ENCODE measurements around the gene BRD3OS.
A peak's percentile ranks its signal among the peaks of the same experiment; 100 is the strongest.

The BRD3OS gene

DNA sequence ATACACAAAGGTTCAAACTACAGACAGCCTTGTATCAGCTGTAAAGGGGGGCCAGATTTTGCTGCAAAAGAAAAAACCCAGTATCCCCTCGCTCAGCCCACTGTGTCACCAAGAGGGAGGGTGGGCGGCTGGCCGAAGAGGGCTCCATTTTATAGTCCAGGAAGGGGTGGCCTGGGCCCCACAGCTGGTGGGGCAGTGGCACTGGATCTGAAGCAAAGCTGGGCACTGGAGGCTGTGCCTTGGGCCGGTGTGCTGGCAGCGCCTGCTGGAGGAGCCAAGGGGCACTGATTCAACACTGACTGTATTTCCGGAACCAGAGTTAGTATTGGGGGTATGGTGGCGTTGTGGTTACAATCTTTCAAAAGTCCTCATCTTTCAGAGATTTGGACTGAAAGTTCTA, 33.4 kb downstream of the BRD3OS start:
- TF ChIP-seq, protein P1, sequence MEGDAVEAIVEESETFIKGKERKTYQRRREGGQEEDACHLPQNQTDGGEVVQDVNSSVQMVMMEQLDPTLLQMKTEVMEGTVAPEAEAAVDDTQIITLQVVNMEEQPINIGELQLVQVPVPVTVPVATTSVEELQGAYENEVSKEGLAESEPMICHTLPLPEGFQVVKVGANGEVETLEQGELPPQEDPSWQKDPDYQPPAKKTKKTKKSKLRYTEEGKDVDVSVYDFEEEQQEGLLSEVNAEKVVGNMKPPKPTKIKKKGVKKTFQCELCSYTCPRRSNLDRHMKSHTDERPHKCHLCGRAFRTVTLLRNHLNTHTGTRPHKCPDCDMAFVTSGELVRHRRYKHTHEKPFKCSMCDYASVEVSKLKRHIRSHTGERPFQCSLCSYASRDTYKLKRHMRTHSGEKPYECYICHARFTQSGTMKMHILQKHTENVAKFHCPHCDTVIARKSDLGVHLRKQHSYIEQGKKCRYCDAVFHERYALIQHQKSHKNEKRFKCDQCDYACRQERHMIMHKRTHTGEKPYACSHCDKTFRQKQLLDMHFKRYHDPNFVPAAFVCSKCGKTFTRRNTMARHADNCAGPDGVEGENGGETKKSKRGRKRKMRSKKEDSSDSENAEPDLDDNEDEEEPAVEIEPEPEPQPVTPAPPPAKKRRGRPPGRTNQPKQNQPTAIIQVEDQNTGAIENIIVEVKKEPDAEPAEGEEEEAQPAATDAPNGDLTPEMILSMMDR (IDR thresholded peaks at IDR 0.05; ENCODE audit: extremely low read depth, insufficient read depth, missing control alignments), result no peak
- in situ Hi-C loops (cut with MboI; ENCODE audit: low pct_unique_long_range_greater_than_20kb, low sequenced_read_pairs, unreplicated experiment), result no loop called here
- no peak for DNase-seq (ENCODE audit: low spot score)

DNA sequence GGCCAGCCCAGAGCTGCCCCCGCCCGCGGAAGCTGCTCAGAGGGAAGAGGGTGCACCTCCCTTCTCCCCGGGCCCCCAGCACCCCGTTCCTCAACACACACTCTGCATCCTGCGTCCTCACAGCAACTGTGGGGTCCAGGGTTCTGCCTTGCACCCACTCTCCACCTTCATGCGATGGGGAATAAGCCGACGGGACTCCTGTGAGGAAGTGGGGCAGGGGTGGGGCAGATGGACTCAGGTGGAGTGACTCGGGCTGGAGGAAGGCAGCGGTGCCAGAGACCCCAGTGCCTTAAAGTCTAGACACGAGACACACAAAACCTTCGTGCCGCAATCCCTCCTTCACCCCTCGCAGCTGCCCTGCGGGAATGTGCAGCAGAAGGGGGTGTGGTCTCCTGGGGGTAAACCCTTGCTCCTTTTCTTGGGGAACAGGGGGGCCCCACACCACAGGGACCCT, 33.9 kb downstream of the BRD3OS start:
- in situ Hi-C loops (cut with MboI; ENCODE audit: low pct_unique_long_range_greater_than_20kb, low sequenced_read_pairs, unreplicated experiment), result no loop called here
- DNase-seq (ENCODE audit: low spot score), result no peak
- TF ChIP-seq, protein P1 (IDR thresholded peaks at IDR 0.05; ENCODE audit: extremely low read depth, insufficient read depth, missing control alignments), result no peak

DNA sequence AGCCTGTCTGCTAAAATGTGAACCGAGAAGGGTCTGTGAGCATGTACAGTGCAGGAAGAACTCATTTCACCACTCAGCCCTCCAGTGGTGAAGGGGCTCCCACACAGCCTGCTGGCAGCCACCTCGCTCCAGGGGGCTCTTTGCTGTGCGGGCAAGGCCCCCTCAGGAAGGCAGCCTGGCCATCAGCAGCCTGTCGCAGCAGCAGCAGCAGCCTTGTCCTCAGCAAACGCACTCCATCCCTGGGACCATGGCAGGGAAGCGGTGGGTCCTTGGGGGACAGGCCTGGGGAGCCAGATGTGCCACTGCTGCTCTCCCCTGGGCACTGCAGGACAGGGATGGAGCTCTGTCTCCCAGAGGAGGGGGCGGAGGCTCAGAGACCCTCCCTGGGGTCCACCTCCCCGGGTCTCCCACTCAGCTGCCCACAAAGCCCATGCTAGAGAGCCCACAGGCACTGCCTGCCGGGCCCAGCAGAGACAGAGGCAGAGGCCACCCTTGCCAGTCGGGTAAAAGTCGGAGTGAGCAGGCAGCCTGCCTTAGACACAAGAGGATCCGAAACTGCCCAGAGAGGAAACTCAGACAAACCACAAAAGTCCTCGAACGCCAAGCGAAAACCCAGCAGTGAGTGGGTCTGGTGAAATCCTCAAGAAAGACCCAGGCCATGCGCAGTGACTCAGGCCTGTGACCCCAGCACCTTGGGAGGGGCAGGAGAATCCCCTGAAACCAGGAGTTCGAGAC, 34.5 kb downstream of the BRD3OS start:
- in situ Hi-C loops (cut with MboI; ENCODE audit: low pct_unique_long_range_greater_than_20kb, low sequenced_read_pairs, unreplicated experiment), result no loop called here
- peak; percentile 85 for DNase-seq (ENCODE audit: low spot score)
- TF ChIP-seq, protein P1 (IDR thresholded peaks at IDR 0.05; ENCODE audit: extremely low read depth, insufficient read depth, missing control alignments), result no peak

DNA sequence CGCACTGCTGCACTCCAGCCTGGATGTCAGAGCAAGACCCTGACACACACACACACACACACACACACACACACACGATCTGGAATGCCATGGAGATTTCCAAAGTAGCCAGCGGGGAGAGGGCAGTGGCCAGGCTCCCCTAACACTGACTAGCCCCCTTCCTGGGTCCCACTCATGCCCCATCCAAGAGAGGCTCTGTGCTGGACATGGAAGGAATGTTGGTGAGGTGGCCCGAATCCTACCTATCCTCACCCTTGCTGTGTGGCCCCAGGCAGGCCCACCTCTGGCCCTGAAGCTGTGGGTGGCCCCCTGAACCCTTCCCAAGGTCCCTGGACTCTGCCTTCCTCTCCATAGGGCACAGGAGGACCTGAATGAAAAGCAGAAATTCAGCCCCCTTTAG, 35.3 kb downstream of the BRD3OS start:
- TF ChIP-seq, protein P1 (IDR thresholded peaks at IDR 0.05; ENCODE audit: extremely low read depth, insufficient read depth, missing control alignments), result no peak
- DNase-seq (ENCODE audit: low spot score), result no peak
- in situ Hi-C loops (cut with MboI; ENCODE audit: low pct_unique_long_range_greater_than_20kb, low sequenced_read_pairs, unreplicated experiment), result no loop called here

DNA sequence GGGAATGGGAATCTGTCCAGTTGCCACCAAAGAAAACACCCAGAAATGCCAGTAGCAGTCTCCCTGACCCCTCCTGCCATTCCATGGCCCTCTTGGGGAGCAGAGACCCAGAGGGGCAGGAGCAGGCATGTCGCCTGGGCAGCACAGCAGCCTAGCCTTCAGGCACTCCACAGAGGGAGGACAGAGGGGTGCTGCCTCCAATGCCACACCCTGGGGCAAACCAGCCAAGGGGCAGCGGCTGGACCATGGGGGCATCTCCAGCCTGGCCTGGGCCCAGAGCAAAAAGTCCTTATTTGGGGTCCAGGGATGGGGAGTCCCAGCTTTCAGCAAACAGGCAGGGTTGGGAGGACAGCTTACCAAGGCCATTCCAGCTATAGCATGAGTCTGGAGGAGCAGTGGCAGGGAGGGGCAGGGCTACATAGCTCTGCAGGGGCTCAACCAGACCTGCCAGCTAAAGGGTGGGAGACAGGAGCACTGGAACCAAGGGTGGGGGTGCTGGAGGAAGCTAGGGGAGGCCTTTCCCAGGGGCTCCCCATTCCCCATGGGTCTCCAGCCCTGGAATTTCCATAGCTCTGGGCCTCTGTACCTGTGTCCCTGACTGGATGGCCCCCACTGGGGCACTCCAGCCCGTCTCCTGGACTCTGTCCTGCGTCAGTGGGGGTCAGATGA, 35.9 kb downstream of the BRD3OS start:
- no peak for DNase-seq (ENCODE audit: low spot score)
- in situ Hi-C loops (cut with MboI; ENCODE audit: low pct_unique_long_range_greater_than_20kb, low sequenced_read_pairs, unreplicated experiment), result no loop called here
- TF ChIP-seq, protein P1 (IDR thresholded peaks at IDR 0.05; ENCODE audit: extremely low read depth, insufficient read depth, missing control alignments), result no peak

DNA sequence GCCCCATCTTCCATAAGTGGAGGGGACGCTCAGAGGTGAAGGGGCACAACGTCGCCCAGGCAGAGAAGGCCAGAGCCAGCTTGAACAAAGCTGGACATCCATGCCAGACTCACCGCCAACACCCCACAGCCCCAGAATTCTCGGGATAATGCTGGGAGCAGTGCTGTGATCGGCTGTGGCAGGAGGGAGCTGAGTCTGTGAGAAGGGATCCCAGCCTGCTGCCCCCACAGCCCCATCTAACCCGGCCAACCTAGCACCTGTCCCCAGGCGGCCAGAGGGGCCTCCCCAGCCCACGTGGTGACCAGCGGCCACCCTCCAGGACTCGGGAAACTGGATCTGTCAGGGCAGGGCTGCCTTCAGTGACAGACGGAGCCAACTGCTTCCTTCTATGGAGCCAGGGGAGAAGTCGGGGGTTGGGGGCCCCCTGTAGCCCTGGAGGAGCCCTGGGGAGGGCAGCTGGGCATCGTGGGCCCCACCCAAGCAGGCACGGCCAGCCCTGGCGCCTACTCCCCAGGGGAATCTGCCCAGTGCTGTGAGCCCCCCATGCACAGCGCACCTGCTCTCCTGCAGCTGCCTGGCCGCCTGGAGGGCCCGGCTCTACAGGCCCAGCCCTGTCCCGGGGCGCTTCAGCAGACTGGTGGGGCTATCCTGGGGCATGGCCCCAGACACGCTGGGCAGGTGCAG, 36.5 kb downstream of the BRD3OS start:
- in situ Hi-C loops (cut with MboI; ENCODE audit: low pct_unique_long_range_greater_than_20kb, low sequenced_read_pairs, unreplicated experiment), result no loop called here
- no peak for DNase-seq (ENCODE audit: low spot score)
- TF ChIP-seq, protein P1 (IDR thresholded peaks at IDR 0.05; ENCODE audit: extremely low read depth, insufficient read depth, missing control alignments), result no peak

All from GM13977 (cell line).